ENCODE measurements around the gene INSRR.

The INSRR gene

GRCh38 chr1:156881101-156881500 lies 22.2 kb upstream of the INSRR start:
- peaks cover 63% of the 10 kb centered on the region for H3K27me3 ChIP-seq (ENCODE audit: control insufficient read depth, insufficient read depth, low read length)

GRCh38 chr1:156880473-156880872 lies 21.6 kb upstream of the INSRR start:
- H3K9ac ChIP-seq (ENCODE audit: low read depth, low read length), result no peak overlapping the region
- no peaks in the 10 kb centered on the region for H3K36me3 ChIP-seq (ENCODE audit: control insufficient read depth, insufficient read depth, low read length)
- no peaks in the 10 kb centered on the region for H3K4me1 ChIP-seq (ENCODE audit: control insufficient read depth, insufficient read depth, low read length)
- no peaks in the 10 kb centered on the region for H3K9me3 ChIP-seq (ENCODE audit: control insufficient read depth, insufficient read depth, low read length)
- peaks cover 61% of the 10 kb centered on the region for H3K27me3 ChIP-seq (ENCODE audit: control insufficient read depth, insufficient read depth, low read length)
- no peak overlapping the region for H3K4me3 ChIP-seq (ENCODE audit: low read depth, low read length)

More at GRCh38 chr1:156881101-156881500, 22.2 kb upstream of the INSRR start:
- Histone ChIP-seq H3K4me1 (ENCODE audit: control insufficient read depth, insufficient read depth, low read length) (peaks cover 2% of the 10 kb centered on the region), H3K4me3 (ENCODE audit: low read depth, low read length) (no peak overlapping the region), H3K36me3 (ENCODE audit: control insufficient read depth, insufficient read depth, low read length) (no peaks in the 10 kb centered on the region), H3K9ac (ENCODE audit: low read depth, low read length) (no peak overlapping the region), H3K9me3 (ENCODE audit: control insufficient read depth, insufficient read depth, low read length) (no peaks in the 10 kb centered on the region)

DNA sequence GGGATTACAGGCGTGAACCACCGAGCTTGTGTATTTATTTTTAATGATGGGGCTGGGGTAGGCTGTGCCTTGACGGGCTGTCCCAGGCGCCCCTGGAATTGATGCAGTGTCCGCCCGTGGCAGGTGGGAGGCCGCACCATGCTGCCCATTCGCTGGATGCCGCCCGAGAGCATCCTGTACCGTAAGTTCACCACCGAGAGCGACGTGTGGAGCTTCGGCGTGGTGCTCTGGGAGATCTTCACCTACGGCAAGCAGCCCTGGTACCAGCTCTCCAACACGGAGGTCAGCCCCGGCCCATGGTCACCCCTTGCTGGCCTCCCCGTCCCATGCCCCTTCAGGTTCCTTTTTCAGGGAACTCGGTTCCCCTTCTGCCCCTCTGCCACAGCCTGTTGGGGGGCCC lies 21.0 kb upstream of the INSRR start:
- Histone ChIP-seq H3K27me3 (ENCODE audit: control insufficient read depth, insufficient read depth, low read length) (peaks cover 55% of the 10 kb centered on the region), H3K4me3 (ENCODE audit: low read depth, low read length) (no peak overlapping the region), H3K9ac (ENCODE audit: low read depth, low read length) (no peak overlapping the region), H3K9me3 (ENCODE audit: control insufficient read depth, insufficient read depth, low read length) (no peaks in the 10 kb centered on the region), H3K4me1 (ENCODE audit: control insufficient read depth, insufficient read depth, low read length) (no peaks in the 10 kb centered on the region), H3K36me3 (ENCODE audit: control insufficient read depth, insufficient read depth, low read length) (no peaks in the 10 kb centered on the region)

DNA sequence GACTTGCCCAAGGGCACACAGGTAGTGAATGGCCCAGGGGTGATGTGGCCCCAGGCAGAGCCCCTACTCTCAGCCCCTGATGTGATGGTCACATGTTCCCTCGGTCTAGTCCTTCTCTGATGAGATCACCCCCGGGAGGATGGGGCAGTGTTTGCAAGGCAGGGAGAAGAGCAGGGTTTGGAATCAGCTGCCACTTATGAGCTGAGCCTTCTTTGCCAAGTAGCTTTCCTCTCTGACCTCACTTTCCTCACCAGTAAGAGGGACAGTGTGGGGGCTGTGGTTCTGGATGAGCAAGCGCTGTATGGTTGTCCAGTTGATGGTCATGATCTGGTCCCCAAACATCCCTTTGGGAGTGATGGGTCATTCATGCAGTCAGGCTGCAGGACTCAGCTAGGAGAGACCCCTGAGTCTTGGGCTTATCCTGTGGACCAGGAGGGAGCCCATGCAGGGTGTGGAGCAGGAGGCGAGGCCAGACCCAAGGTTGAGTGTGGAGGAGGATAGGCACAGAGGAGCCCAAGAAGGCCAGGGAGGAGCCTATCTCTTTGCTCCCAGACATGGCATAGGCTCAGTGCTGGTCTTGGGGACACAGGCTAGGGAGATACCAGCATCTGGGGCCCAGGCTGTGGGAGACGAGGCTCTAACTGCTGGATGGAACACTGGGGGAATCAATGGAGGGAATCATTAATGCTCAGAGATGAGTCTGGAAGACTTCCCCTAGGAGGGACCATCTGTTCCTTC lies 18.7 kb upstream of the INSRR start:
- Histone ChIP-seq H3K9me3 (ENCODE audit: control insufficient read depth, insufficient read depth, low read length) (no peaks in the 10 kb centered on the region), H3K9ac (ENCODE audit: low read depth, low read length) (no peak overlapping the region), H3K27me3 (ENCODE audit: control insufficient read depth, insufficient read depth, low read length) (peaks cover 40% of the 10 kb centered on the region), H3K4me1 (ENCODE audit: control insufficient read depth, insufficient read depth, low read length) (no peaks in the 10 kb centered on the region), H3K36me3 (ENCODE audit: control insufficient read depth, insufficient read depth, low read length) (no peaks in the 10 kb centered on the region), H3K4me3 (ENCODE audit: low read depth, low read length) (no peak overlapping the region)

DNA sequence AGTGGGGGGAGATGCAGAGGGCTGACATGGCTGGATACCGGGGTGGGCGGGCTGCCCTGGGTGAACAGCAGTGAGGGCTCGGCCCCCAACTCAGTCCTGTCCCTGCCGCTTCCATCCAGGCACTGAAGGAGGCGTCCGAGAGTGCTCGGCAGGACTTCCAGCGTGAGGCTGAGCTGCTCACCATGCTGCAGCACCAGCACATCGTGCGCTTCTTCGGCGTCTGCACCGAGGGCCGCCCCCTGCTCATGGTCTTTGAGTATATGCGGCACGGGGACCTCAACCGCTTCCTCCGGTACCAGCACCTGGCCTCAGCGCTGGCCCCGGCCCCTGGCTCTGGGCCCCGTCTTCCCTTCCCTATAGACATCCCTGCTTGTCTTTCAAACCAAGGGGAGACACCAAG lies 17.4 kb upstream of the INSRR start:
- no peaks in the 10 kb centered on the region for H3K9me3 ChIP-seq (ENCODE audit: control insufficient read depth, insufficient read depth, low read length)
- peaks cover 38% of the 10 kb centered on the region for H3K27me3 ChIP-seq (ENCODE audit: control insufficient read depth, insufficient read depth, low read length)
- H3K9ac ChIP-seq (ENCODE audit: low read depth, low read length), result no peak overlapping the region
- no peaks in the 10 kb centered on the region for H3K4me1 ChIP-seq (ENCODE audit: control insufficient read depth, insufficient read depth, low read length)
- no peaks in the 10 kb centered on the region for H3K36me3 ChIP-seq (ENCODE audit: control insufficient read depth, insufficient read depth, low read length)
- H3K4me3 ChIP-seq (ENCODE audit: low read depth, low read length), result no peak overlapping the region

DNA sequence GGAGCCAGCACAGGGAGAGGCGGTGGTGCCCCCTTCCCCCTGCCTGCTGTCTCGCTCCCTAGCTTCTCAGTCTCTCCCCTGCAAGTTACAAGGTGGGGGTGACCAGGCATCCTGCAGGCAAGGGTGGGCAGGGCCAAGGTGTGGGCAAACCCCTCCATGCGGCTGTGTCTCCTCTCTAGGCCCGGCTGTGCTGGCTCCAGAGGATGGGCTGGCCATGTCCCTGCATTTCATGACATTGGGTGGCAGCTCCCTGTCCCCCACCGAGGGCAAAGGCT lies 16.4 kb upstream of the INSRR start:
- H3K36me3 ChIP-seq (ENCODE audit: control insufficient read depth, insufficient read depth, low read length), result no peaks in the 10 kb centered on the region
- no peaks in the 10 kb centered on the region for H3K4me1 ChIP-seq (ENCODE audit: control insufficient read depth, insufficient read depth, low read length)
- no peaks in the 10 kb centered on the region for H3K9me3 ChIP-seq (ENCODE audit: control insufficient read depth, insufficient read depth, low read length)
- peaks cover 42% of the 10 kb centered on the region for H3K27me3 ChIP-seq (ENCODE audit: control insufficient read depth, insufficient read depth, low read length)
- H3K9ac ChIP-seq (ENCODE audit: low read depth, low read length), result no peak overlapping the region
- H3K4me3 ChIP-seq (ENCODE audit: low read depth, low read length), result no peak overlapping the region

GRCh38 chr1:156874572-156875340 lies 15.8 kb upstream of the INSRR start:
- Histone ChIP-seq H3K9ac (ENCODE audit: low read depth, low read length) (no peak overlapping the region), H3K4me1 (ENCODE audit: control insufficient read depth, insufficient read depth, low read length) (no peaks in the 10 kb centered on the region), H3K36me3 (ENCODE audit: control insufficient read depth, insufficient read depth, low read length) (no peaks in the 10 kb centered on the region), H3K27me3 (ENCODE audit: control insufficient read depth, insufficient read depth, low read length) (peaks cover 42% of the 10 kb centered on the region), H3K9me3 (ENCODE audit: control insufficient read depth, insufficient read depth, low read length) (no peaks in the 10 kb centered on the region), H3K4me3 (ENCODE audit: low read depth, low read length) (no peak overlapping the region)

DNA sequence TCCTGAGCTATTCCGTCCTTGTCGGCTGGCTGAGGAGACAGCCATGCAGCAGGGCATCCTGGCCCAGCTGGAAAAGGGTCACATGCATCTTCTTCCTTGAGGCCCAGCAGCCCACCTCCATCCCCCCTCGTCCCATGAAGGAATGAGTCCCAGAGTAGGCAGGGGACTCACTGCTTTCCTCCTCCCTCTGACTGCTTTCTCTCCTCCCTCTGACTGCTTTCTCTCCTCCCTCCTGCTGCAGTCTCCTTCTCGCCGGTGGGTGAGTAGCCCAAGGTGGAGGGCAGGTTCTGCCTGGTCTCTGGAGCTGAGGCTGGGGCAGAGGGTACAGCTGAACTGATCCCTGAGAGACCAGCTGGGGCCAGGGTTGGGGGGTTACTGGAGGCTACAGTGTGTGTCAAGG lies 15.2 kb upstream of the INSRR start:
- Histone ChIP-seq H3K4me1 (ENCODE audit: control insufficient read depth, insufficient read depth, low read length) (no peaks in the 10 kb centered on the region), H3K36me3 (ENCODE audit: control insufficient read depth, insufficient read depth, low read length) (no peaks in the 10 kb centered on the region), H3K4me3 (ENCODE audit: low read depth, low read length) (no peak overlapping the region), H3K9ac (ENCODE audit: low read depth, low read length) (no peak overlapping the region), H3K9me3 (ENCODE audit: control insufficient read depth, insufficient read depth, low read length) (no peaks in the 10 kb centered on the region), H3K27me3 (ENCODE audit: control insufficient read depth, insufficient read depth, low read length) (peaks cover 43% of the 10 kb centered on the region)

- H3K27me3 ChIP-seq (ENCODE audit: control insufficient read depth, insufficient read depth, low read length), result peaks cover 38% of the 10 kb centered on the region
- no peaks in the 10 kb centered on the region for H3K9me3 ChIP-seq (ENCODE audit: control insufficient read depth, insufficient read depth, low read length)
- H3K36me3 ChIP-seq (ENCODE audit: control insufficient read depth, insufficient read depth, low read length), result no peaks in the 10 kb centered on the region
- no peaks in the 10 kb centered on the region for H3K4me1 ChIP-seq (ENCODE audit: control insufficient read depth, insufficient read depth, low read length)
- no peak overlapping the region for H3K4me3 ChIP-seq (ENCODE audit: low read depth, low read length)
- H3K9ac ChIP-seq (ENCODE audit: low read depth, low read length), result no peak overlapping the region
Observed at GRCh38 chr1:156873659-156874058, 14.7 kb upstream of the INSRR start.

DNA sequence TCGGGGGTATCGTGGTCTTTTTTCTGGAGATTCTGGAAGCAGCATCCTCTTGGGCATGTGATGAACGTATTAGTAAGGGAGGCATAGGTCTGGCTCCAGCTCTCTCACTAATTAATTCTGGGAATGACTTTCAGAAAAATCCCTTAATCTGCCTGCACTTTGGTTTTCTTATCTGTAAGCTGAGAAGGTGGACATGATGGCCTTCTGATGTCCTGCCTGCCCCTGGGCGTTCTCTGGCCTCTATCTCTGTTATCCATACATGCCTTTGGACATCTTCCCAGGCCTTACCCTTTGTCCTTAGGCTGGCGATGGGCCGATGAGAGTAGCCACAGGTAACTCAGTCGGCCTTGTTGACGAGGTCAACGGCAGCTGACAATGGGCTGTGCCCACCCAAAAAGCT lies 10.5 kb upstream of the INSRR start:
- Histone ChIP-seq H3K27me3 (ENCODE audit: control insufficient read depth, insufficient read depth, low read length) (peaks cover 27% of the 10 kb centered on the region), H3K9me3 (ENCODE audit: control insufficient read depth, insufficient read depth, low read length) (no peaks in the 10 kb centered on the region), H3K4me1 (ENCODE audit: control insufficient read depth, insufficient read depth, low read length) (peaks cover 8% of the 10 kb centered on the region), H3K4me3 (ENCODE audit: low read depth, low read length) (no peak overlapping the region), H3K9ac (ENCODE audit: low read depth, low read length) (no peak overlapping the region), H3K36me3 (ENCODE audit: control insufficient read depth, insufficient read depth, low read length) (no peaks in the 10 kb centered on the region)

DNA sequence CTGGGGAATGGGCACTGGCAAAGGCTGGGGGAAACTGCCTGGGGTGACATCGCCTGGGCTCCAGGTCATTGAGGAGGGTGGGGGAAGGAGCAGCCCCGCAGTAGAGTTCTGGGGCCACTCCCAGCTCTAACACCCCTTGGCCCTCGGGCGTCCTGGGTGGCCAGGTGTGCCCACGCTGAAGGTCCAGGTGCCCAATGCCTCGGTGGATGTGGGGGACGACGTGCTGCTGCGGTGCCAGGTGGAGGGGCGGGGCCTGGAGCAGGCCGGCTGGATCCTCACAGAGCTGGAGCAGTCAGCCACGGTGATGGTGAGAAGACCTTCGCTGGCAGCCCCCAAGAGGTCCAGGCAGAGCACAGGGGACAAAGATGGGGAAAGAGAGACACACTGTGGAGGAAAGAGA lies 9.4 kb upstream of the INSRR start:
- no peak overlapping the region for H3K9ac ChIP-seq (ENCODE audit: low read depth, low read length)
- H3K36me3 ChIP-seq (ENCODE audit: control insufficient read depth, insufficient read depth, low read length), result no peaks in the 10 kb centered on the region
- H3K4me1 ChIP-seq (ENCODE audit: control insufficient read depth, insufficient read depth, low read length), result peaks cover 8% of the 10 kb centered on the region
- no peaks in the 10 kb centered on the region for H3K9me3 ChIP-seq (ENCODE audit: control insufficient read depth, insufficient read depth, low read length)
- H3K27me3 ChIP-seq (ENCODE audit: control insufficient read depth, insufficient read depth, low read length), result peaks cover 36% of the 10 kb centered on the region
- no peak overlapping the region for H3K4me3 ChIP-seq (ENCODE audit: low read depth, low read length)

- Histone ChIP-seq H3K27me3 (ENCODE audit: control insufficient read depth, insufficient read depth, low read length) (peaks cover 56% of the 10 kb centered on the region), H3K9ac (ENCODE audit: low read depth, low read length) (no peak overlapping the region), H3K36me3 (ENCODE audit: control insufficient read depth, insufficient read depth, low read length) (no peaks in the 10 kb centered on the region), H3K4me3 (ENCODE audit: low read depth, low read length) (no peak overlapping the region), H3K4me1 (ENCODE audit: control insufficient read depth, insufficient read depth, low read length) (peaks cover 8% of the 10 kb centered on the region), H3K9me3 (ENCODE audit: control insufficient read depth, insufficient read depth, low read length) (no peaks in the 10 kb centered on the region)
Observed at GRCh38 chr1:156866249-156866909, 7.5 kb upstream of the INSRR start.

Measured in iPS-15b (cell line).